ENCODE measurements around the gene RPUSD1.
"Not testable (repeated sequence)": the region's sequence is repeated elsewhere in the genome, so short reads cannot be mapped to it uniquely, and the experiment has no call there.

Gene RPUSD1

DNA sequence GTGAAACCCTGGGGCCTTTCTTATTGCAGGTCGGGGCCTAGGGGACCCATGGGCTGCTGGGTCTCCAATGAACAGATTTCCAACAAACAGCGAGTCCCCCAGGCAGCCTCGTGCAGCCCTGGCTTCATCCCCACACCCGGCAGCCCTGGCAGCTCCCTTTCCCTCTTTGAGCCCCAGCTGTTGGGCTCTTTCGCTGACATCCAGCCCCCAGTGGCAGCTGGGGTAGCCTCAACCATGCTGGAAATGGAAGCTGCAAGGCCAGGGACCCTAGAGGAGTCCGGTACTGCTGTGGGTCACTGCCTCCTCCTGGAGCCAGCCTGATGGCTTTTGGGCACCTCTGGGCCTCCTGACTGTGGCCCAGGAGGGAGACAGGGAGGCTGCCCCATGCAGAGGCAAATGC, 5.9 kb downstream of the RPUSD1 start:
- no peak for DNase-seq

DNA sequence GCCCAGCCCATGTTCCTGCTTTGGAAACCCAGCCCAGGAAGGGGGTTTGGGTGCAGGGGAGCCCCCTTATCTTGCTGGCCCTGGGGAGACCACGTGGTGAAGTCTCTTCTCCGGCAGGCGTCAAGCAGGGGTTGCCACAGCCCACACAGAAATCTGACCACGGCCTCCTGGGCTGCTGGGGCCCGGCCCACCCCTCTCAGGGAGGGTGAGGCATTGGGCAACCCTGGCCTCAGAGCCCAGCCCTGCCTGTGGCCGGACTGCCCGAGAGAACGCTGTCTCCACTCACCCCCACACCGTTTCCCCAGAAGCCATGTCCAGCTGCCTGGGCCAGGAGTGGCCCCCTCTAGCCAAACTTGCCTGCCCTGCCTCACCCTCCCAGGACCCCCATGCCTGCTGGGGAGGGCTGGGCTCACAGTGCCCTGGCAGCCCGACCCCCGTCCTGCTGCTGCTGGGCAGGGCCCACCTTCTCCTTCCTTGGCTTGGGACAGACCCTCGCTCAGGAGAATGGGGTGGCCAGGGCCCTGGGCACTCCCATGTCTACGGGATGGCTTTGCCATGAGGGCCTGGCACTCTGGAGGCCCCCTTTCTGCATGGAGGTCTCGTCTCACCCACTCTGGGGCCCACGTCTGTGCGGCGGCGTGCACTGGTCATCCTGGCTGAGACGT, 6.7 kb downstream of the RPUSD1 start:
- no peak for DNase-seq

DNA sequence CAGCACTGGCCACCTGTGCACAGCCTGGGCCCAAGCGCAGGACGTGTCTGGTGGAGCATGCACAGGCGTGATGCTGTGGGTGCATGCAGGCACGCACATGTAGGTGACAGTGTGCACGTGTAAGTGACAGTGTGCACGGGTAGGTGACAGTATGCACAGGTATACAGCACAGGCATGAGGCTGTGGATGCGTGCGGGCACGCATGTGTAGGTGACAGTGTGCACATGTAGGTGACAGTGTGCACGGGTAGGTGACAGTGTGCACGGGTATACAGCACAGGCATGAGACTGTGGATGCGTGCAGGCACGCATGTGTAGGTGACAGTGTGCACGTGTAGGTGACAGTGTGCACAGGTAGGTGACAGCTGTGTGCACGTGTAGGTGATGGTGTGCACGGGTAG, 7.9 kb downstream of the RPUSD1 start:
- no peak for DNase-seq

DNA sequence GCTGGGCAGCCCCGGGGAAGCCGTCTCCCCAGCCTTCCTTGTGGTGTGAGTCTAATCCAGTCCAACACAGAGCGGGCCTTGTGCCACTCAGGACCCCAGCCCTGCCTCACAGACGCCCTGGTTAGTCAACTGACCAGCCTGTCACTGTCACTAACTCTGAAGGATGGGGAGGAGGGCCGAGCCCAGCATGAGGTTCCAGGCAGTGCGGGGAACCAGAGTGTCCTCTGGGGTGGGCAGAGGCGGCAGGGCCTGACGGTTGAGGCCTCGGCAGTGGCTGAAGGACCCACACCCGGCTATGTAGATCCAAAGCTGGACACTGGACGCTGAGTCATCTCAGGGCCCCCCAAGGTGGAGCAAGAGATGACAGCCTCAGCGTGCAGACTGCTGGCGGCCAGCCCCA, 8.6 kb downstream of the RPUSD1 start:
- no peak for DNase-seq

DNA sequence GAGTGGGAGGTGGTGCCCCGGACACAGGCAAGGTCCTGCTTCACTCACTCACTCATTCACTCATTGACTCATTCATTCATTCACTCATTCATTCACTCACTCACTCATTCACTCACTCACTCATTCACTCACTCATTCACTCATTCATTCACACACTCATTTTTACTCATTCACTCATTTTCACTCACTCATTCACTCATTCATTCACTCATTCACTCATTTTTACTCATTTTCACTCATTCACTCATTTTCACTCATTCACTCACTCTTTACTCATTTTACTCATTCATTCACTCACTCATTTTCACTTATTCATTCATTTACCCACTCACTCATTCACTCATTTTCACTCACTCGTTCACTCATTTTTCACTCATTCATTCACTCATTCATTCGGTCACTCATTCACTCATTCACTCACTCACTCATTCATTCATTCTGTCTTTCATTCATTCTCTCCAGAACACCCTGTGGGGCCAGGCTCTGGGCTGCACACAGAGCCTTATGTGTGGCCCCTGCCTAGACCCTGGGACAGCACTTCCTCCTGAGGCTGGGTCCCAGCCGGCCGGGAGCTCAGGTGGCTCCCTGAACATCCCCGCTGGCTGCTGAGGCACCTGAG, 9.2 kb downstream of the RPUSD1 start:
- DNase-seq: no peak

DNA sequence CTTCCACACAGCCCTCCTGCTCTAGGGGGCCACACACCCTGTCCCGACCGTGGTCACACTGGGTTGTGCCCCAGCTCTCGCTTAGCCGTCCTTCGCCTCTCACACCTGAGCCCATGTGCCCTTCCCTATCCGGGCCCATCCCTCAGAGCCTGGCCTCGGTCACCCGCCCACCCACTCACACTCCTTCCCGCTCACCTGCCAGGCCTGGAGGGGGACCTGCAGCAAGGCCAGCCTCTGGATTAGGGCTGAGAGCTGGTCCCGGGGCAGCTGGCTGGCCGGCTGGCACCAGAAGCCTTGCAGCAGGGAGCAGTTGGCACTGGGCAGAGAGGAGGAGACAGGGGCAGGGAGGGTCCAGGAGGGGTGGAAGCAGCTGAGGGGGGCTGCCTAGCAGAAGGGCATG, 9.7 kb downstream of the RPUSD1 start:
- DNase-seq: no peak

DNA sequence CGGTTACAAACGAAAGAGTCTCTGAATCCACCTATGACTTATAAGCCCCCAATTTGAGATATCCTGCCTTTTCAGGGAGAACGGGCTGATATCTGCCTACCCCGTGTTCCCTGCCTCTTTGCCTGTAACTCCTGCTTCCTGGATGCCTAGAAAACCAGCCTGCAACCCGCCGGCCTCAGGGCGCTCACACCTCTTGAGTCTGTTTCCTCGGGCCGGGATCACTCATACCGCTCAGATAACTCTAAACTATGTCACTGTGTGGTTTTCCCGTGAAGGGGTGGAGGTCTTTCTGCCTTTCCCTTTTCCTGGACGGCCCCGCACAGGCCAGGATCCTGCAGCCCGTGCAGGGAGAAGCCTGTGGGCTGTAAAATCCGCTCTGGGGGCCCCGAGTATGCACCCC, 10.4 kb downstream of the RPUSD1 start:
- no peak for DNase-seq

DNA sequence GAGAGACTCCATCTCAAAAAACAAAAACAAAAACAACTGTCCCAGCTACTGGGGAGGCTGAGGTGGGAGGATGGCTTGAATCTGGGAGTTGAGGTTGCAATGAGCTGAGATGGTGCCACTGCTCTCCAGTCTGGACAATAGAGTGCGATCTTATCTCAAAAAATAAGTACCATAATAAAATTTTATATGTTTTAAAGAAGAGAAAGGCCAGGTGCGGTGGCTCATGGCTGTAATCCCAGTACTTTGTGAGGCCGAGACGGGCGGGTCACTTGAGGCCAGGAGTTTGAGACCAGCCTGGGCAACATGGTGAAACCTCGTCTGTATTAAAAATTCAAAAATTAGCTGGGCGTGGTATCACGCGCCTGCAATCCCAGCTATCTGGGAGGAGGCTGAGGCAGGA, 11.4 kb downstream of the RPUSD1 start:
- no peak for DNase-seq

DNA sequence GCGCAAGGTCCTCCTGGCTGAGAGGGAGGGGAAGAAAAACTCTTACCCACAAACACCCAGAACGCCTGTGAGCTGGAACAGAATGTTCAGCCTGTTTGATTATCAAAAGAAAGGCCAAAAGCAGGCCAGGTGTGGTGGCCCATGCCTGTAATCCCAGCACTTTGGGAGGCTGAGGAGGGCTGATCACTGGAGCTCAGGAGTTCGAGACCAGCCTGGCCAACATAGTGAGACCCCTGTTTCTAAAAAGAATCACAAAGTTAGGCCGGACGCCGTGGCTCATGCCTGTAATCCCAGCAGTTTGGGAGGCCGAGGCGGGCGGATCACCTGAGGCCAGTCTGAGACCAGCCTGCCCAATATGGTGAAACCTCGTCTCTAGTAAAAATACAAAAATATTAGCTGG, 11.9 kb downstream of the RPUSD1 start:
- not testable (repeated sequence) for DNase-seq

DNA sequence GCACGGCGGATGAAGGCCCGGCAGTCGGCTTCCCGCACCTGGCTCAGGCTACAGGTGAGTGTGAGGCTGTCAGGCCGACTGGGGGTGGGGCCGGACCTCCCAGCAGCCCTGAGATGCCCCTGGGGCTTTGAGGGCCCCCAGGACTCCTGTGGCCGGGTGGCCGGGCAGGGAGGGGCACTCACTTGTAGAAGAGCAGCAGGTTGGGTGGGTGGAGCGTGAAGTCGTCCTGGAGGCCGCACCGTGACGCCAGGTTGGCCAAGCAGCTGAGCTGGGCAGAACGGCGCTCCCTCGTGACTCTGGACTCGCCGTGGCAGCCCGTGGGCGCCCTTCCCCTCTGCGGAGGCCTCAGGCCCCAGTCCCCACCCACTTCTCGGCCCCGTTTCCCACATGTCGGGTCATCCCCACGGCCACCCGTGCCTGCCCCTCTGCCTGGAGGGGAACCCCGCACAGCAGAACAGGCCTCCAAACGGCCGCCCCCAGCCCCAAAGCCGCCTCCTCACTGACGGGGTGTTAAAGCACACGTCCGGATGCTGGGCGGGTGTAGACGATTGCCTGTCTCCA, 12.9 kb downstream of the RPUSD1 start:
- DNase-seq: no peak

DNA sequence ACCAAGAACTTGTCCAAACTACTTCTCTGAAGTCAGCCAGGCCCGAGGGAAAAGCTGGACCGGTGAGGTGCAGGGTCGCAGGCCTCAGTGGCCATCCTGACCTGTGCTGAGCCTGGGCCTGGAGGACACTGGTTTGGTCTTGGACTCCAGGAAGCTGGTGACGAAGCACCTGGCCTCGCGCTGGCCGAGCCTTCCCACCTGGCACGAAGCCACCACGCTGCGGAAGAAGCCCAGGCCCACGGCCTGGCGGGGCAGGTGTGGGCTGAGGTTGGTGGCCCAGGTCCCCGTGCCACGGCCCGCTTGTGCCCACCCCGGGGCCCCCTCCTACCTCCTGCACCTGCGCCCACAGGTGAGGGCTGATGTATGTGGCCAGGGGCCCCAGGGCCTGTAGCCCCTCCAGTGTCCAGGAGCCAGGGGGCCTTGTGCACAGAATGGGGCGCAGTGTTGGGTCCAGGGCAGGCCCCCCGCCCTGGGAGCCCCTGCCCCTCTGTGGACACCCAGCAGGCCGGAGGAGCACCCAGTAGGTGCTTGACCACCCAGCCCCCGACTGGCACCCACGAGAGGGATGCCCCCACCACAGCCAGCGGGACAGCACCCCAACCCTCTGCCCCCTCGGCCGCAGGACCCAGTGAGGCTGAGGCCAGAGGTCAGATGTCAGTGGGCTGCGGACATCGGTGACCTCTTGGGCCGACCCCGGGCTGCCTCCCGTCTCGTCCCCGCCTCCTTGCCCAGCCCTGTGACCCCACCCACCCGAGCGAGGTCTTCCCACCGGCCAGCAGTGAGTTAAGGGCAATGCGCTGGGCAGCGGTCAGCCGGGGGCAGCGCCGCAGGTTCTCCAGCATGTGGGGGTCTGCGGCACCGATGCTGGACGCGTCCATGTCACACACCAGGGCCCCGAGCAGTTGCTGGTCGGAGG, 13.8 kb downstream of the RPUSD1 start:
- no peak for DNase-seq

DNA sequence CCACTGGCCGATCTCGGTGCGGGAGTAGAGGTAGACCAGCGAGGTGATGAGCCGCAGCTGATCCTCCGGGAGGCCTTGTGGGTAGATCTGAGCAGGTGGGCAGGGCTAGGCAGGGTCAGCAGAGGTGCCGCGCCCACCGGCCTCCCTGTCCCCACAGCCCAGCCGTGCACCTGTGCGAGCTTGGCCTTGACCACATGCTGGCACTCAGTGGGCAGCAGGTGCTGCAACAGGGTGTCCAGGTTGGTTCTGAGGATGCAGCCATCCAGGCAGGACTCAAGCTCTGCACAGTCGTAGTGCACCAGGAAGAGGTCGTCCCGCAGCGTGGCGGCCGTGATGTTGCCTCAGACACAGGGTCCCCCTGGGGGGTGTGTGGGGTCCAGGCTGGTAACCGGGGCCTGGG, 15.2 kb downstream of the RPUSD1 start:
- no peak for DNase-seq

DNA sequence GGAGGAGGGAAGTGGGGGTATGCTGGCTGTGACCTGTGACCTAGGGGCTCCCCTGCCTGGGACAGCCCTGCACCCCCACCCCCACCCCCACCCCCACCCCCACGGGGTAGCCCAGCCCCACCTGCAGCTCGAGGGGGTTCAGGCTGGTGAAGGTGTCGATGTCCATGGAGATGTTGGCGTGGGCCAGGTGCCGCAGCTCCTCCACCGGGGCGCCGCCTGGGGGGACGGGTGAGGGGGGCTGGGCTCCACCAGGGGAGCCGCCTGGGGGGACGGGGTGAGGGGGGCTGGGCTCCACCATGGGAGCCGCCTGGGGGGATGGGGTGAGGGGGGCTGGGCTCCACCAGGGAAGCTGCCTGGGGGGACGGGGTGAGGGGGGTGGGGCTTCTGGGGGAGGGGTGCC, 17.8 kb downstream of the RPUSD1 start:
- DNase-seq: no peak

DNA sequence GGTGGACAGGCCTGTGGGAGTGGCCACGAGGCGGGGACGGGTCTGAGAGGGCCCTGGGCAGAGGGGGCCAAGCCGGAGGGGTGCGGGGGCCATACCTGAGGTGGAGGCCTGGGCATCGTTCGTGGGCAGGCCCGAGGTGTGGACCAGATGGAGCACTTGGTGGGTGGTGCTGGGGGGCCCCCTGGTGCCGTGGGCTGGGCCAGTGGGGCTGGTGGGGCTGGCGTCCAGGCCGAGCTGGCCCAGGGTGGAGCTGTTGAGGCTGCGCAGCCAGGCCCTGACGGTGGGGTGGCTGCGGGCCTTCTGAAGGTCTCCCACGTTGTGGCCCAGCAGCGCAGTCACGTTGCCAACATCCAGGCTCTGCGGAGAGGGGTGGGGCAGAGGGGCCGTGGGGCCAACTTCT, 18.2 kb downstream of the RPUSD1 start:
- DNase-seq: no peak

DNA sequence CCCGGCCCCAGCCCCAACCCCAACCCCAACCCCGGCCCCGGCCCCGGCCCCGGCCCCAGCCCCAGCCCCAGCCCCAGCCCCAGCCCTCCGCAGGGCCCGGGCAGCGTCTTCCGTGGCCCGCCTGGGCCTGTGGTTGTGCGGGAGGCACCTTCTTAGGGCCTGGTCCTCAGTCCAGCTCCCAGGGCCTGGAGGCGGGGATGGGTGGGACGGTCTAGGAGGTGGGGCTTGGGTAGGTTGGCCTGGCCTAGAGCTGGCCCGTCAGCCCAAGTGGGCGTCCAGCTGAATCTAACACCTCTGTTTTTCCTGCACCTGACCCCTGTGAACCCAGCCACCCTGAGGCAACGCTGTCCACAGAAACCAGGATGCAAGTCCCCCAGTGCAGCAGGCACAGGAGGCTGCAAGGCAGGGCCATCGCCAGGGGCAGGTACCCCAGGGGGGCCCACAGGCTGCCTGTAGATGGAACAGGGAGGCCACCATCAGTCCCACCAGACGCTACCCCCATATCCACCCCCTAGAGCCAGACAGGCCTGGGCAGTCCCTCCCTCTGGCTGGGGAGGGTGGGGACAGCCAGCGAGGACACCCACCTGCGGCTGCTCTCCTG, 18.9 kb downstream of the RPUSD1 start:
- no peak for DNase-seq

DNA sequence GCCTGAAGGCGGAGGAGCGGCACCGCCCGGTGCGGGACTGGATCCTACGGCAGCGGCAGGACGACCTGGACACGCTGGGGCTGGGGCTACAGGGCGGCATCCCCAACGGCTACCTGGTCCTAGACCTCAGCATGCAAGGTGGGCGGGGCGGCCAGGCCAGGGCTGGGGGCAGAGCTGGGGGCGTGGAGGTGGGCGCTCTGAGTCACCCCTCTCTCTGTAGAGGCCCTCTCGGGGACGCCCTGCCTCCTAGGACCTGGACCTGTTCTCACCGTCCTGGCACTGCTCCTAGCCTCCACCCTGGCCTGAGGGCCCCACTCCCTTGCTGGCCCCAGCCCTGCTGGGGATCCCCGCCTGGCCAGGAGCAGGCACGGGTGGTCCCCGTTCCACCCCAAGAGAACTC, 19.8 kb downstream of the RPUSD1 start:
- no peak for DNase-seq

DNA sequence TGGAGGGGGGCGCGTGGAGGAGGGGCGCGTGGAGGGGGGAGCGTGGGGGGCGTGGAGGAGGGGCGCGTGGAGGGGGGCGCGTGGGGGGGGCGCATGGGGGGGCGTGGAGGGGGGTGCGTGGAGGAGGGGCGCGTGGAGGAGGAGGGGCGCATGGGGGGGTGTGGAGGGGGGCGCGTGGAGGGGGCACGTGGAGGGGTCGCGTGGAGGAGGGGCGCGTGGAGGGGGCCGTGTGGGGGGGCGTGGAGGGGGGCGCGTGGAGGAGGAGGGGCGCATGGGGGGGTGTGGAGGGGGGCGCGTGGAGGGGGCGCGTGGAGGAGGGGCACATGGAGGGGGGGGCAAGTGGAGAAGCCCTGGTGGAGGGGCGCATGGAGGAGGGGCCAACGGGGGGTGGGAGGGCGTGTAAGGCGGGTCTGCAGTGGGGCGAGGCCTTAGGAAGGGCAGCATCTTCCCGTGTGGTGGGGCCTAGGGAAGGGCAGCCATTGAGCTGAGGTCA, 20.4 kb downstream of the RPUSD1 start:
- DNase-seq: no peak

DNA sequence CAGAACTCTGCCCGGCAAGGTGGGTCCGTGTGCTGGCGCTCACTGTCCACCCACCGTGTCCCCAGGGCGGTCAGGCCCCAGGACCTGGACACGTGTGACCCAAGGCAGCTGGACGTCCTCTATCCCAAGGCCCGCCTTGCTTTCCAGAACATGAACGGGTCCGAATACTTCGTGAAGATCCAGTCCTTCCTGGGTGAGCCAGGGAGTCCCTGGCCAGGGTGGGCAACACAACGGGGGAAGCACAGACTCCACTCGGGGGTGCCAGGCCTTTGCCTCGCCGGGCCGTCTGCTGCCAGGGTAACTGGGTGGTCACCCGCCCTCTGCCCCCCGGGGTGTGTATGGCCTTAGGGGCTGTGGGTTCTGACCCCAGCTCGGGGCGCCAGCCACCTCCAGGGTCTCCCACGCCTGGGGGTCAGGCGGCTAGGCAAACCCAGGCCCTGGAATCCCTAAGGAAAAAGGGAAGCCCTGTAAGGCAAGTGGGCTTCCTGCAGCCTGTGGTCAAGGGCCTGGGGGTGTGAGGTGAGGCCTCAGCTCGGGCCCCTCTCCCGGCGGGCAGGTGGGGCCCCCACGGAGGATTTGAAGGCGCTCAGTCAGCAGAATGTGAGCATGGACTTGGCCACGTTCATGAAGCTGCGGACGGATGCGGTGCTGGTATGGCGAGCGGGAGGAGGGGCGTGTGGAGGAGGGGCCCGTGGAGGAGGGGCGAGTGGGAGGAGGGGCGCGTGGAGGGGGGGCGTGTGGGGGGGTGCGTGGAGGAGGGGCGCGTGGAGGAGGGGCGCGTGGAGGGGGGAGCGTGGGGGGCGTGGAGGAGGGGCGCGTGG, 21.2 kb downstream of the RPUSD1 start:
- DNase-seq: no peak

DNA sequence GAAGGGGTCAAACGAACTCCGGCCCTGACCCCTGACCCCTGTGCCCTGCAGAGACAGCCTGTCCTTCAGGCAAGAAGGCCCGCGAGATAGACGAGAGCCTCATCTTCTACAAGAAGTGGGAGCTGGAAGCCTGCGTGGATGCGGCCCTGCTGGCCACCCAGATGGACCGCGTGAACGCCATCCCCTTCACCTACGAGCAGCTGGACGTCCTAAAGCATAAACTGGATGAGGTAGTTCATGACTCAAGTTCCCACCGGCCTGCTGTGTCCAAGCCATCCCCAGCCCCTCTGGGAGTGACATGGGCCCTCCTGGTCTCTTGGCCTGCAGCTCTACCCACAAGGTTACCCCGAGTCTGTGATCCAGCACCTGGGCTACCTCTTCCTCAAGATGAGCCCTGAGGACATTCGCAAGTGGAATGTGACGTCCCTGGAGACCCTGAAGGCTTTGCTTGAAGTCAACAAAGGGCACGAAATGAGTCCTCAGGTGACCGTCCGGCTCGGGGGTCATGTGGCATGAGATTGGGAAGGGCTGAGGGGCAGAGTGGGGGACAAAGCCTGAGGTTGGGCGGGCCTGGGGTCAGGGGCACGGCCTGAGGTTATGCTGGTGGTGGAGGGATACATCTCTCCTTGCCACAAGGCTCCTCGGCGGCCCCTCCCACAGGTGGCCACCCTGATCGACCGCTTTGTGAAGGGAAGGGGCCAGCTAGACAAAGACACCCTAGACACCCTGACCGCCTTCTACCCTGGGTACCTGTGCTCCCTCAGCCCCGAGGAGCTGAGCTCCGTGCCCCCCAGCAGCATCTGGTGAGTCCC, 22.0 kb downstream of the RPUSD1 start:
- no peak for DNase-seq

DNA sequence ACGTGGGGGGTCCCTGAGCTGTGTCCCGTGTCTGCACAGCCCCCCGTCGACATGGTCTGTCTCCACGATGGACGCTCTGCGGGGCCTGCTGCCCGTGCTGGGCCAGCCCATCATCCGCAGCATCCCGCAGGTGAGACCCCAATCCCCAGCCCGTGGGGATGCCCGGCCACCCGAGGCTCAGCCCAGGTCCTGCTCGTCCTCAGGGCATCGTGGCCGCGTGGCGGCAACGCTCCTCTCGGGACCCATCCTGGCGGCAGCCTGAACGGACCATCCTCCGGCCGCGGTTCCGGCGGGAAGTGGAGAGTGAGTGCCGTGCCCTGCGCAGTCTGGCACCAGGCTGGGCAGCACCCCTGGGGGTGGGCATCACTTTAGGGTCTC, 22.7 kb downstream of the RPUSD1 start:
- DNase-seq: no peak

DNA sequence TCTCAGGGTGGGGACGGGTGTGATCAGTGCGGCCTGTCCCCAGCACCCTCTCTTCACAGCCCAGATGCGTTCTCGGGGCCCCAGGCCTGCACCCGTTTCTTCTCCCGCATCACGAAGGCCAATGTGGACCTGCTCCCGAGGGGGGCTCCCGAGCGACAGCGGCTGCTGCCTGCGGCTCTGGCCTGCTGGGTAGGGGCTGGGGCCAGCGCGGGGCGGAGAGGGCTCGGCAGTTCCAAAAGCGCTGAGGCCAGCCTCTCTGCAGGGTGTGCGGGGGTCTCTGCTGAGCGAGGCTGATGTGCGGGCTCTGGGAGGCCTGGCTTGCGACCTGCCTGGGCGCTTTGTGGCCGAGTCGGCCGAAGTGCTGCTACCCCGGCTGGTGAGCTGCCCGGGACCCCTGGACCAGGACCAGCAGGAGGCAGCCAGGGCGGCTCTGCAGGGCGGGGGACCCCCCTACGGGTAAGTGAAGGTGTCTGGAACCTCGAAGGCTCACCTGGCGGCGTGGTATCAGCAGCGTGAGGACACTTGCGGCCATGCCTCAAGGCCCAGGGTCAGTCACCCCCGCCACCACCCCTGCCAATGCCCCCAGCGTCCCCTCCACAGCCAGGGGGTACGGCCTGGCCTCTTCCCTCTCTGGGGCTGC, 23.2 kb downstream of the RPUSD1 start:
- no peak for DNase-seq

All from activated naive CD4-positive, alpha-beta T cell treated with Interleukin-2 at 50 U/mL for 16 hours (primary cell).